NOMO-1 treated with DMSO at 0.1 percent for 48 hours (cell line): ENCODE data around the gene BMI1.
"Not testable (repeated sequence)": the region's sequence is repeated elsewhere in the genome, so short reads cannot be mapped to it uniquely, and the experiment has no call there.

Experiments
- DNase-seq: peaks from one replicate; lab custom pipeline; 2025; ENCODE audit not compliant: unreplicated experiment; lab: John Stamatoyannopoulos, UW

The BMI1 gene

DNA sequence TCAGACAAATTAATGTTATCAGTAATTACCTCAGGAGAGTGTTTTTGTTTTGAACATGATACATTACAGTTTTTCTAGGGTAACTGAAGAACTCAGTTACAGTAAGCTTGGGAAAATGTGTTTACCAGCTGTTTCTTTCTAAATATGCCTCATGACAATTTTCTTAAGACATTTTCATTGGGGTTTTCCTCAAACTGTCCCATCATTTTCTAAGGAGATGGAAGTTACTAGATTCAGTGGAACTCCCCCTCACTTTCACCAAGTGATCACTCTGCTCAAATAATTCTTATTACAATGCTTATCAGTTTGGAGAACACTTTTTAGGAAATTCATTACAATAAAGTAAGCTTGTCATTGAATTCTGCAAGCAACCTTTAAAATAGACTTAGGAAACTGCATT is 18.0 kb downstream of the BMI1 start:
- DNase-seq, result no peak

DNA sequence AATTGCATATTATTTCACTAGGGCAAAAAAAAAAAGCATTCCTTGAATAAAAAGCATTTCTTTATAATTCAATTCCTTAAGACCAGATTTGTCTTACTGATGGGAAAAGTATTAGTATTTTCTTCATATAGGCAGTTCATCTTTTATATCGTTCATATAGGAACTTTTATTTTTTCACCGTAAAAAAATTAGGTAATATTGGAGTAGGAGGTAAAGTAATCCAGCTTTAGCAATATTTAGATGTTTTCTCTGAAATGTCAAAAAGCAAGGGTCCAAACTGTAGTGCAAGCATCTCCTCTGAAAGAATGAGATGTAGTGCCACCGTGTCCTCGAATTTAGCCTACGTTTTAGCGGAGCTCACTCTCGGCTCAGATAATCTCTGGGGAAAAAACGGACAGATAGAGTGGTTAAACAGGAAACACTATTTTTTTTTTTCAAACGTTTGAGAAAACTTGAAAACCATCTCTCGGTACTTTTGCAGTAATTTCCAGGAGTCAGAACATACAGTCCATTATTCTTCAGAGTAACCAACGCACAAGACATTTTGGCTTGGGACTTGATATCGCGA is 18.9 kb downstream of the BMI1 start:
- DNase-seq, result no peak

DNA sequence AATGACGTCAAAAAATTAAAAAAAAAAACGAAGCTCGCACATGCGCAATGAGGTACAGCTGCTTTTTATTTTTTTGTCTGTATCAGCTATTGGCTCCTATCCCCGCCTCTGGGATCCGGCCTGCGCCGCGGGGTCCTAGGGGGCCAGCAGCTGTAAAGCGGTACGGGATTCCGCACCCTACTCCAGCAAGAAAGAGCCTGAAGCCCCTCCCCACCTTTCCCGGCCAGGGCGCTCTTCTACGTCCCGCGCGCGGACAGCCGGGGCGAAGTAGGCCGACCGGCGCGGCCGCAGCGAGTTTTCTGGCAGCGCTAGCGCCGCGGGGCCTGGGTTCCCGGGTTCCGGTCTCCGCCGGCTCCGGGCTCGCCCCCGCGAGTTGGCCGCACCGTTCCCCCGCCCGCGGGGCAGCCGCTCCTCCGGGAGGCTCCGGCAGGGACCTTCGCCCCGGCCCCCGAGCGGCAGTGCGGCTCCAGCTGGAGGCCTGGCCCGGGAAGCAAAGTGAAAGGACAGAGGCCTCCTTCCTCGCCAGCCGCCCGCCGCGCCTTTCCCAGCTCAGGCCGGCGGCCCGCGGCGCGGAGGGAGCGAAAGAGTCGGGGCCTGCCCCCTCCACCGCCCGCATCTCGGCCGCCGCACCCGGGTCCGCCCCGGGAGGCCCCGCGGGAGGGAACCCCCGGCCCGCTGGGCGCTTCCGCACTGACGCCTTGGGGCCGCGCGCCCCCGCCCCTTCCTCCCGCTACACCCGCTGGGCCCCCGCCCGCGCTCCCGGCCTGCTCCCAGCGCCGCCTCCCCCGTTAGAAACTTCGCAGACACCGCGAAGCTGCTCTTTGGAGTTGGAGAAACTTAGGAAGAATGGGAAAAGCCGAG is 19.7 kb downstream of the BMI1 start:
- DNase-seq, result peak; percentile 71

DNA sequence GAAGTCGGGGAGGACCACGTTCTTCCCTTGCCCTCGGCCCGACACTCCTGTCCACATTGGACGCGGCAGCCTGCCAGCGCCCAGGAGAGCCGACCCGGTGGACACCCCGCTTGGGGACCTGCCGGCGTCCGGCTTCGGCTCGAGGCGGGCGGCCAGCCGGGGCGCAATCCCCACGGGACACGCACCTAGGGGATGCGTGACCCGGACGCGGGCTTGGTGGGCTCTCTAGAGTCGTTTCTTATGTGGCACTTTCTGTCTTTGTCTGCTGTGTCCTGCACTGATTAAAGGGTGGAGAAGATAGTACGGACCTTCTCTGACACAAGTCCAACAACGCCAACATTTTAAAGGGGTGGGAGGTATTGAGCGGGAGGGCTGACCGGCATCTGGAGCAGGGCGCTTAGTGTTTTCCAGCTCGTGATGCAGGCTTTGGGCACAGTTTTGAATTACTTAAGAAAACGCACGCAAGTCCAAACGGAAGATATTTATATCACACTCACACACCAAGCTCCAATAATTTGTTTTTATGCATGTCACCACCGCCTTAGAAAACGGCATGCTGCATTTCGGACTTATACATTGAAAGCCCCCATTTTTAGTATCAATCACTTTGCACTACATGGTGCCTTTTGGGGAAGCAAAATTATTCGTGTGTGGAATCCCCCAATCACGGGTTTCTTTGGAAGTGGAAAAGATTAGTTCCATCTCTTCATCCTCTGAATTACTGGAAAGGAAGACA is 20.5 kb downstream of the BMI1 start:
- peak; percentile 53 for DNase-seq

DNA sequence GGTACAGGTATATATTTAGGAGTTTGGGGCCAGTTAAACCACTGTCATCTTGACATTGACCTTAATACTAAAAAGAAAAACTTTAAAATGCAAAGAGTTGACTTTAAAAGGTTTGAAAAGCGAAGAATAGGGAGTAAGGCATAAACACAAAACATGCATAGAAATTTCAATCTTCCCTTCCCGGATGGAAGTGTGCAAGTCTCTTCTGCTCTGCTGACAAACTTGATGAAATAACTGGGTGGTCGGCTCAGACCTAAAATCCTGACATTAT is 21.0 kb downstream of the BMI1 start:
- no peak for DNase-seq

DNA sequence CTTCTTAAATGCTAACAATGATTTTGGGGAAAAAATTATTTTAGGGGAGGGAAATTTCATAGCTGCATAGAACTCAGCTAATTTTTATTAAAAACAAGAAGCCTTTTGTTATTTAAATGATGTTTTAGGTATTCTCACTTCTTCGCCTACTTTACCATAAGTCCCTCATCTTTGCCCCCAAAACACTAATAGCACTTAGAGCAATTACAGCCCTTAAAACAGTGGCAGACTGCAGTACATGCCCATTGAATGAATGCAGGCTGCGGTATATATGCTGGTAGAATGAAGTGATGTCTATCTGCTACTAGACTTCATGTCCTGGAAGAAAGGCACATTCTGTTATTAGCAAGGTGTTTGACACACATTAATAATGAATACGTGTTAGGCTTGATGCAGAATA is 21.5 kb downstream of the BMI1 start:
- peak; percentile 23 for DNase-seq

DNA sequence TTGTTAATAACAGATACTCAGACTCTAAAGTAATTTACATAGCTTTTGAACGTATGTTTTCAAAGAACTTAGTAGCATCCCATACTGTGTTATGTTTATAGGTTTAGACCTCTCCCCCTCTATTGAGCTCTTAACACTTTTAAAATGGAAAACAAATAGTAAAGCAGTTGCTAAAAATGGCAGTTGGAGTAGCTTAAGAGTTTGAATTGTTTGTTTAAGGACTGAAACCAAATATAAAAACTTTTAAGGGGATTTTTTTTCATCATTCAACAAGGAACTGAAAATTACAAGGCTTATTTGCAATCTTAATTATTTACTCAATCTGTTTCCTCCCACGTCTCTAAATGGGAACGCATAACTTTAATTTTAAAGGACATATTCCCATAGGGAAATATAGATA is 22.8 kb downstream of the BMI1 start:
- no peak for DNase-seq

DNA sequence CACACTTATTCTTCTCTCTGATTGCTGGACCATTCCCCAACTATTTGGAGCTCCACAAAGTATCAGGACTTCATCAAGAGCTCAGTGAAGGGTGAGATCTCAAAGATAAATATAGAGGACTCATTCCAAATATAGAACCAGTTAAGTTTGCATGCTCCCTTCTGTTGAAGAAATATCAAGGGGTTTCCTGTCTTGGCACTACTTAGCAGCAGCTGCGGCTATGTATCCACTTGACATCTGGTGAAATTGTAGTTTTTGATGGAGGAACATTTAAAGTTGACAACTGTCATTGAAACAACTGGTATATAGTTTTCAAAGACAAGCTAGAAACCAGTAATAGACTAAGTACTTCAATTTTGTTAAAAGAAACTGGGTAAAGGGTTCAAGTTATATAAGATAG is 23.4 kb downstream of the BMI1 start:
- peak; percentile 30 for DNase-seq

DNA sequence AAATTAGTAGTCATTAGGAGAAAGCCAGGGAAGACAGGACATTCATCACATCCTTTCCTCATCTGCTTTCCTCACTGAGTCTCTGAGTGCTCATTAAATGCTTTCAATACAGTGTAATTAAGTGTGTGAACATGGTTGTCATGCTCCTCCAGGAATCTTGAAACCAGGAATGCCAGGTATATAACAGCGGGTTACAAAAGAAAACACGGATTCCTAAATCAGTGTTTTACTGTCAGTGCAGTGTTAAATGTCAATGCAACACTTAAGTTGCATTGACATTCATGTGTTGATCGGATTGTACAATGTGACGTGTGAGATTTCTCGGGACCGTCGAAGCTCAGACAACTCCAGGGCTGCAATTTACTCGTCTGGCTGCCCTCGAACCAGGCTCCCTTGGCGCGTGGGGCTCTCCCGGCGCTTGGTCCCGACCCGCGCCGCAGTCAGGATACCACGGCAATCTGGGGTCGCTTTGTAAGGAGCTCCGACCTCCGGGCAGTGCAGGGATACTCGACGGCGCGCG is 23.9 kb downstream of the BMI1 start:
- DNase-seq, result no peak

DNA sequence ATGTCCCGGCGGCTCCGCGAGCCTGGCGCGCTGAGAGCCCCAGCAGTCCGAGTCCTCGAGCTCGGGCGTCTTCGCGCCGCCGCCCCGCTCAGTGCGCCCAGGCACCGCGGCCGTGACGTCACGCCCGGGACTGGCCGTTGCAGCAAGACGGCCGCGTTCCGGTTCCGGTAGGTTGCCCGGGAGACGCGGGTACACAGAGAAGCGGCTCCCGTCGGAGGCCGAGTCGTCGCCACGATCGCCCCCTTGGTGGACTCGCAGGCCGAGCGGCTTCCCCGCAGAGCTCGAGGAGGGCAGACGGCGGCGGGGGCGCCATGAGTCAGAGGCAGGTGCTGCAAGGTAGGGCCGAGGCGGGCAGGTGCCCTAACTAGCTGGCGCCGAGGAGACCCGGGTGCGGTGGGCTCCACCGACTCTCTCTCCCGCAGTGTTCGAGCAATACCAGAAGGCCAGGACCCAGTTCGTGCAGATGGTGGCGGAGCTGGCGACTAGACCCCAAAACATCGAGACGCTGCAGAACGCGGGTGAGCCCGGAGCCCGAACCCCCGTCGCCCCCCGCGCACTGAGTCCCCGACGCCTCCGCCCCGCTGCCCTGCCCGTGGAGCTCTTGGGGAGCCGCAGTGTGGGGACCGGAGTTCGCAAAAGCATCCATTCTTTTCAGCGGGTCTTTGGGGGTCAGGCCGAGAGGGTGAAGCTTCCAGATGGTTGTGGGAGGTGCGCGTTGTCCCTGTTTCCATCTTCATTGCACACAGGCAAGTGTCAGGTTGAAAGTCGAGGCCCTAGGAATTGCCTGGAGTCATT is 24.6 kb downstream of the BMI1 start, which contains the start of gene SPAG6:
SPAG6 (plus strand) TSS at position 196 of the 795 bp plus-strand sequence; CDS start at position 312, 116 bp downstream.
- DNase-seq, result peak; percentile 71

DNA sequence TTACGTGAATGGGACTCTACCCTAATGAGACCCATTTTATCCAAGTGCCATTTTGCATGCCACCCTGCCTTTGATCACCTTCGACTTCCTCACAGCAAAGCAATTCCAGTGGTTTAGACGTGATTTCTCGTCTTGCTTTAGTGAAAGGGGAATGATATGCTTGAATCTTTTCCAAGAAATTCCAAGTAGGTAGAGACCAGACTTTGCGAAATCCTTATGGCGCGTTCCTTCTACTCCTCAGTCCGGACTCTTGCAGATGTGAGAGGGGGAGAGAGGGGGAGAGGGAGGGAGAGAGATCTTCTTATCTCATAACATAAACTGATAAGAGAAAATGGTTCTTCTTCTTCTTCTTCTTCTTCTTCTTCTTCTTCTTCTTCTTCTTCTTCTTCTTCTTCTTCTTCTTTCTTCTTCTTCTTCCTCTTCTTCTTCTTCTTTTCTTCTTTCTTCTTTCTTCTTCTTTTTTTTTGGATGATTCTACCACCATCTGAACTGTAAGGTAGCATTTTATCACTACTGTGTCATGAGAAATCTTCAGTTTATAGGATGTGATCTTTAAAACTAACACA is 25.3 kb downstream of the BMI1 start:
- no peak for DNase-seq

DNA sequence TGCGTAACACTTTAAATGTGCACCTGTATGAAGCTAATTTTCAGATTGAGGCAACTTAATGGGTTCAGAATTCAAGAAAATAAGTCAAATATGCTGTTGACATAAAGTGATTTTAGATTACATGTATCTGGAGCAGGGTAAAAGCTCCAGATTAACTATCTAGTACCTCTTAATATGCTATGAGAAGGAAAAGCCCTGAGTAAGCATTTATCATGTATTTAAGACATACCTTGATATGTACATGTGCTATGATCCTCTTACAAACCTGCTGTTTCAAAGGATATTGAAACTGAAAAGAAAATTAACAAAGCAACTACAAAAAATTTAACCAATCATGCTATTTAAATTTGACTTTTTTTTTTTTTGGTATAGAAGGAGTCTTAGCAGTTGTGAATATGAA is 28.9 kb downstream of the BMI1 start:
- no peak for DNase-seq

DNA sequence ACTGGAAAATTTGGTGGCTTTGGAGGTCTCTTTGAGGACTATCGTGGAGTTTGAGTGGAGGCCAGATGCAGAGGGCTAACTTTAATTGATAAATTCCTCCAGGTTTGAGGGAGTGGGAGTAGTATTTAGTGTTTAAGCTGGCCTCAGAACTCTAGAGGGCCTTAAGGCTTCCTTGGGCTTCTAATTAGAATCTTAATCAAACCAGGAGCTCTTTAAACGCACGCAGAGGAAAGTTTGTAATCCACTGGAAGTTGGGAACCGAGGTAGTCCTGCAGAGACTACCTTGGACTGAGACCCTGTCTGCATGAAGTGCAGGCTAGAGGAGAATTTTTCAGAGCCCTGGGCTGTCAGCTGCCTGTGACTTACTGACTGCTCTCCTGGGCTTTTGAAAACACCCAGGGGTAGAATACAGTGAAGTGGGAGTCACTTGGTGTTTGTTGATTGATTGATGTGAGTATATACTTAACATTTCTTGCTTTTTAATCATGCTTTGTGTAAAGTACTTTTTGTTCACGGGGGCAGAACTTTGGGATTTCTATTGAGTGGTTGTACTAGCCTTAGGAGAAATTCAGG is 30.3 kb downstream of the BMI1 start:
- DNase-seq, result no peak

DNA sequence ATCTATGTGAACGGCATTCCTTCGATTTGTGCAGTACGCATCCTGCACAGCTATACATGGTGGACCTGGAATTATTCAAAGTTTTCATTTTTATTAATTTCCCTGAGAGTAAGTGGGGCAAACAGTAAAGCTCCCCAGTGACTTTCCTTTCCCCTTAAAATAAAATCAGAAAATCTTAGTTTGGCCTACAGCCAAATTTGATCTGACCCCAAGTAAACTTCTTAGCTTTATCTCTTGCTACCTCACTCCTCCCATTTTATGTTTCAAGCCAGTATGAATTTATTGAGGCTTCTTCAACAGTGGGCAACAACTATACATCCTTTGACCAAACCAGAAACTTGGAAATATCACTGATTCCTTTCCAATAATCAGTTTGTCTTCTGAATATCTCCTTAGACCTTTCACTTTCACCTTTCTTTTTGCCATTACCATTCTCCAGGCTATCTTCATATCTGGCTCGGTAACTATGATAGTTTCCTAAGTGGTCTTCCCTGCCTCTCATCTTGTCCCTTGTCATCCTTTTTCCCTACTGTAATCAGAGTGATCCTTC is 35.5 kb downstream of the BMI1 start:
- DNase-seq, result no peak

DNA sequence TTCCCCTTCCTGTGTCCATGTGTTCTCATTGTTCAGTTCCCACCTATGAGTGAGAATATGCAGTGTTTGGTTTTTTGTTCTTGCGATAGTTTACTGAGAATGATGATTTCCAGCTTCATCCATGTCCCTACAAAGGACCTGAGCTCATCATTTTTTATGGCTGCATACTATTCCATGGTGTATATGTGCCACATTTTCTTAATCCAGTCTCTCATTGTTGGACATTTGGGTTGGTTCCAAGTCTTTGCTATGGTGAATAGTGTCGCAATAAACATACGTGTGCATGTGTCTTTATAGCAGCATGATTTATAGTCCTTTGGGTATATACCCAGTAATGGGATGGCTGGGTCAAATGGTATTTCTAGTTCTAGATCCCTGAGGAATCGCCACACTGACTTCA is 36.9 kb downstream of the BMI1 start:
- DNase-seq, result not testable (repeated sequence)

DNA sequence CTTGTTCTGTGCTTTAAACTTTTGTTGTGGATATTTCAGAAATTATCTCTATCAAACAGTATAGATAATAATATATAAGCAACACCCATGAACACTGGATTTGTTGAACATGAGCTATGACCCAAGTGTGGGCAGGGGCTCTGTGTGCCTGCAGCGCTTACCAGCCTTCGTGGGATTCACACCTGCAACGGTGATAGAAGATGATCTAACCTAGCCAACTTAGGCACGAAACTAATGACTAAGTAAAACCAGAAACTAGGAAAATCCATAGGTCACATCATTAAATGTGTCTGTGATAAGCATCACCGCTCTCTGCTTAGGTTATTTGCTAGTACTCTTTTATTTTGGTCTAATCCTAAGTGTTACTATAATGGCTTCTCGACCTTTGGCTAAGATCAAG is 42.4 kb downstream of the BMI1 start:
- DNase-seq, result no peak

DNA sequence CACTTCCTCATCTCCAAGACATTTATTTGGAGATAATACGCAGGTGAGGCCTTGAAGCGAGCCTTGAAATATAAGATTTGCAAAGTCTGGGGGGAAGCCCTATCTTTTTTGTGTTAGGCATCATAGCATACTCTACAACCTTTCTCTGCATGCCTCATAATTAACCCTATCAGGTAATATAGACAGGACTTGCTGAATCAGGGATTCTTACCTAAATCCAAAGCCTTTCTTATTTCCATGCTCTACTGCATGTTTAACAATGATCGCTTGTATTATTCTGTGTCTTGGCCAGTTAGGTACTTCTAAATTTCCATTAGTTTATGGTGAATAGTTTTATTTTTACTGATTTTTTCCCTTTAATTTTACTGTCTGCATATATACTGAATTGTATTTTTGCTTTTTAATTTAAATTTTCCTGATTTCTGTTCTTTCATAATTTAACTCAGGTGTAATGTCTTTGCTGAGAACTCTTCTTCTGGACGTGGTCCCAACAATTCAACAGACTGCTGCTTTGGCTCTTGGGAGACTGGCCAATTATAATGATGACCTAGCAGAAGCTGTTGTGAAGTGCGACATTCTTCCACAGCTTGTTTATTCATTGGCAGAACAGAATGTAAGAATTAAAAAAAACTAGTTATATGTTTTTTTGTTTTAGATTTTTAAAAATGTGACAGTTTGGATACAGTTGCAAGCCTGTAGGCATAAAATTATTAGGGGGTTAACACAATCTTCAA is 43.7 kb downstream of the BMI1 start:
- no peak for DNase-seq

DNA sequence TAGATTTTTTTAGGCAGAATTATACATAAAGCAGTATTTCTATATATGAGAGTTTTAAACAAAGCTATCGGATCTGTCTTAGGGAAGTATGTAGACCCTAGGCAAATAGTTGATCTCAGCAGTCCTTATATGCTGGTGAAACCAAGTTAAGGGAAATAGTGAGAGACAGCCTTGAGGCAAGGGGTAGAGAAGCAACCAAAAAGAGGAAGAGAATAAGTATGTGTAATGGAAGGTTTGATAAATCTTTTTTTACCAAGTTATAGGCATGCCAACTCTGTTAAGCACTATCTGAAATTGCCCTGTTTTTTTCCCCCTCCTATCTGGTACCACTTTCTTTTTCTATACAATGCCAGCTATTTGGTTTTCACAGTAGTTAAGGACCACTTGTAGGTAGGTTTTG is 44.3 kb downstream of the BMI1 start:
- DNase-seq, result peak; percentile 82

DNA sequence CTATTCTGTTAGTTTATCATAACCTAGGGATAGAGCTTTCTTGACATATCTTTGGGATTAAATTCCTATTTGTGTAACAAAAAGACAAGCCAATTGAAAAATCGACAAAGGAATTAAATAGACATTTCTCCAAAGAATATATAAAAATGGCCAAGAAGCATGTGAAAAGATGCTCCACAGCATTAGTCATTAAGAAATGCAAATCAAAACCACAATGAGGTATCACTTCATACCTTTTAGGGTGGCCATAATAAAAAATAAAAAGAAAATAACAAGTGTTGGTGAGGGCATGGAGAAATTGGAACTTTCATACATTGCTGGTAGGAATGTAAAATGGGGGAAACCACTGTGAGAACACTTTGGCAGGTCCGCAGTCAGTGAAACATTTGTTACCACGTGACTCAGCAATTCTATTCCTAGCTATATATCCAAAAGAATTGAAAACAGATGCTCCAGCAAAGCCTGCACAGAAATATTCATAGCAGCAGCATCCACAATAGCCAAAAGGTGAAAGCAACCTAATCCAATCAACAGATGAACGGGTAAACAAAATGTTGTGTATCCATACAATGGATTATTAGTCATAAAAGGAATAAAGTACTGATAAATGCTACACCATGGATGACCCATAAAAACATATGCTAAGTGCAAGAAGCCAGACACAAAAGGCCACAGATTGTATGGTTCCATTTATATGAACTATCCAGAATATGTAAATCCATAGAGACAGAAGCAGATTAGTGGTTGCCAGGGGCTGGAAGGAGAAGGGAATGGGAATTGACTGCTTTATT is 44.9 kb downstream of the BMI1 start:
- DNase-seq, result no peak
